ENCODE data around the gene ZSCAN30.

DNA sequence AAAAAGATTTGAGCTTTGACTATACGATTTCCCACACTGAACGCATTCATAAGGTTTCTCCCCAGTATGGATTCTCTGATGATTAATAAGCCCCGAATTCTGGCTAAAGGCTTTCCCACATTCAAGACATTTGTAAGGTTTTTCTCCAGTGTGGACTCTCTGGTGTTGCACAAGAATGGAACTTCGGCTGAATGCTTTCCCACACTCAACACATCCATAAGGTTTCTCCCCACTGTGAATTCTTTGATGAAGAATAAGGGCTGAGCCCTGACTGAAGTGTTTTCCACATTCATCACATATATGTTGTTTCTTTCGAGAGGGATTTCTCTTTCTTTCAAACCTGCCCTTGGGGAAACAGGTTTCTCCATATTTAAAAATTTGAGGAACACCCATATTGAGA is 47.3 kb upstream of the ZSCAN30 start:
- TF ChIP-seq POLR2A (IDR thresholded peaks at IDR 0.05; ENCODE audit: low read length) (no peak), GATA1 (IDR thresholded peaks at IDR 0.05; ENCODE audit: low read depth, low read length) (no peak)

Data from erythroblast (primary cell).